HL-60 (cell line): ENCODE data around the gene MARCHF2.

ENCODE experiments used
- DNase-seq, 2 experiments: peaks; one replicate each; pipeline ENCODE4 v3.0.0-alpha.2; 2010 to 2020; ENCODE audit warnings: low read depth in 1 of 2, low spot score in 1 of 2
- H3K27ac ChIP-seq: fragments of 250-450 bp; sonication (Bioruptor Pico); replicated peaks from 2 replicates; pipeline ENCODE4 v1.5.1; 2020; ENCODE audit warnings: mild to moderate bottlenecking, moderate library complexity
- H3K27me3 ChIP-seq: fragments of 250-450 bp; sonication (Bioruptor Pico); 2 replicates; pipeline ENCODE4 v1.5.1; 2021; ENCODE audit warnings: mild to moderate bottlenecking, moderate library complexity; ENCODE audit not compliant: insufficient read depth, poor library complexity, severe bottlenecking
- H3K4me3 ChIP-seq: replicated peaks from 2 replicates; pipeline ENCODE4 v1.5.1; 2011; ENCODE audit warnings: mild to moderate bottlenecking, control low read depth, low read length; ENCODE audit not compliant: insufficient read depth
- CTCF ChIP-seq: IDR thresholded peaks from one replicate; pipeline ENCODE4 v1.5.1; 2011; ENCODE audit warnings: low read length, control low read depth, inconsistent platforms; ENCODE audit not compliant: insufficient read depth
- GABPA ChIP-seq: IDR thresholded peaks from 2 replicates; pipeline ENCODE4 v1.6.1; 2012; ENCODE audit warnings: low read depth
- POLR2AphosphoS5 ChIP-seq: IDR thresholded peaks from 2 replicates; pipeline ENCODE4 v1.6.1; 2012; ENCODE audit warnings: low read depth
- REST ChIP-seq: IDR thresholded peaks from 2 replicates; pipeline ENCODE4 v1.6.1; 2012; ENCODE audit warnings: low read depth; ENCODE audit not compliant: insufficient replicate concordance
- SPI1 ChIP-seq: IDR thresholded peaks from 2 replicates; pipeline ENCODE4 v1.6.1; 2012; ENCODE audit warnings: low read depth, mild to moderate bottlenecking, borderline replicate concordance

Gene MARCHF2

GRCh38 chr19:8457209-8457608 lies 44.1 kb downstream of the MARCHF2 start:
- TF ChIP-seq SPI1, result no peak
- no peak for TF ChIP-seq POLR2AphosphoS5
- TF ChIP-seq GABPA, result no peak
- no peak for TF ChIP-seq CTCF
- no peak for TF ChIP-seq REST
- H3K27ac ChIP-seq, result no peak overlapping the region

GRCh38 chr19:8457827-8458226 lies 44.7 kb downstream of the MARCHF2 start:
- TF ChIP-seq REST (no peak), SPI1 (no peak), GABPA (no peak)
- Histone ChIP-seq H3K27me3 (no peaks in the 10 kb centered on the region), H3K4me3 (no peak overlapping the region), H3K27ac (no peak overlapping the region)
- no peak for DNase-seq

More at GRCh38 chr19:8457209-8457608, 44.1 kb downstream of the MARCHF2 start:
- no peaks in the 10 kb centered on the region for H3K27me3 ChIP-seq
- DNase-seq, result no peak
- no peak overlapping the region for H3K4me3 ChIP-seq

GRCh38 chr19:8458380-8458779 lies 45.3 kb downstream of the MARCHF2 start:
- no peaks in the 10 kb centered on the region for H3K27me3 ChIP-seq
- no peak overlapping the region for H3K27ac ChIP-seq
- DNase-seq, result no peak
- H3K4me3 ChIP-seq, result no peak overlapping the region
- TF ChIP-seq CTCF (no peak), SPI1 (no peak), GABPA (no peak), POLR2AphosphoS5 (no peak), REST (no peak)

- Histone ChIP-seq H3K27me3 (no peaks in the 10 kb centered on the region), H3K4me3 (no peak overlapping the region), H3K27ac (no peak overlapping the region)
- TF ChIP-seq GABPA, result no peak
- no peak for TF ChIP-seq REST
- no peak for TF ChIP-seq CTCF
- TF ChIP-seq POLR2AphosphoS5, result no peak
- TF ChIP-seq SPI1, result no peak
- DNase-seq, result no peak
These were observed 46.0 kb downstream of the MARCHF2 start for GRCh38 chr19:8459095-8459494.
